Right cardiac atrium (tissue), 5 donors: ENCODE data around the gene FKBP7. TPM values are rescaled to one million over a fixed set of nuclear protein-coding genes. Genes with fewer than 3 reads are reported as not detected.
A peak's percentile ranks its signal among the peaks of the same experiment; 100 is the strongest.
"Not testable (repeated sequence)": the region's sequence is repeated elsewhere in the genome, so short reads cannot be mapped to it uniquely, and the experiment has no call there.

Experiments used
- ATAC-seq, 2 donors: fragments of 200-7000 bp; cut with Tn5 transposase; one replicate each; pipeline versions ENCODE4 v1.8.0 to v1.9.1; 2020; ENCODE audit warnings: moderate library complexity in 2 of 2, mild to moderate bottlenecking in 1 of 2
- DNase-seq, 3 donors: peaks; one replicate each; pipeline ENCODE4 v3.0.0-alpha.2; 2020
- H3K27ac ChIP-seq: one replicate; pipeline ENCODE4 v1.5.1; 2013; ENCODE audit warnings: mild to moderate bottlenecking, low read length, control low read depth, moderate library complexity
- H3K27me3 ChIP-seq: one replicate; pipeline ENCODE4 v1.6.1; 2013; ENCODE audit not compliant: control insufficient read depth, insufficient read depth
- H3K4me1 ChIP-seq: one replicate; pipeline ENCODE4 v1.6.1; 2013; ENCODE audit warnings: low read length; ENCODE audit not compliant: control insufficient read depth, insufficient read depth
- H3K4me3 ChIP-seq: one replicate; pipeline ENCODE4 v1.5.1; 2013; ENCODE audit warnings: low read length, control low read depth
- H3K9me3 ChIP-seq: one replicate; pipeline ENCODE4 v1.6.1; 2013; ENCODE audit warnings: low read length; ENCODE audit not compliant: control insufficient read depth
- WGBS: extraction: QIAGEN DNeasy Blood & Tissue Kit; methylation state at CpG from one replicate; pipeline ENCODE4 v1.1.7; 2013; 5-methylcytosine and 5-hydroxymethylcytosine counted together
- intact Hi-C, 4 donors: fragments of 100-400 bp; cut with DNase I; formaldehyde crosslinking; loops; one replicate each; pipeline versions ENCODE4 v1.11.0 to v1.14.0; 2022 to 2023
- long read RNA-seq, 4 donors: library from polyadenylated mRNA; unstranded; transcript quantifications; one replicate each; pipeline ENCODE4 v2.0.0, GENCODE V29; 2020 to 2021
- polyA plus RNA-seq: library from polyadenylated mRNA; stranded (reverse); fragments of 200-250 nt; gene quantifications from one replicate; pipeline ENCODE4 v1.2.3, GENCODE V29; 2013
- total RNA-seq, 4 donors: library from RNA; stranded (reverse); fragmentation: NEBNext Ultra II Directional; extraction: Animal tissue kit (Norgen Biotek cat#: 25700); gene quantifications; one replicate each; pipeline ENCODE4 v1.2.1, GENCODE V29; 2021
- donor health status: healthy with polysubstance abuse.
- donor health status: DM: no; HTN: yes; CAD: no.
- donor health status: DM: no; HTN: no; CAD: no.
- donor health status: DM: no; HTN: yes; CAD: no; lungs with severe emphysema.
- donor health status: DM: yes; HTN: yes; CAD: no.

The FKBP7 gene
- 10 to 100 TPM; 10.7 to 15.6 (median 12.8) TPM for total RNA-seq
- polyA plus RNA-seq = 11.7 TPM
- long read RNA-seq, donor 1, partial matches to known transcripts = 0 of 10 reads
- long read RNA-seq, donor 1, other reads (novel, unspliced or antisense) = 2 of 10 reads
- long read RNA-seq, donor 2, partial matches to known transcripts = 0 of 6 reads
- long read RNA-seq, donor 2, other reads (novel, unspliced or antisense) = 0 of 6 reads
- long read RNA-seq, donor 3, transcript FKBP7-204 (4 exons, 2,834 nt) = major isoform, 15 of 28 reads
- long read RNA-seq, donor 3, transcript FKBP7-203 (3 exons, 638 nt) = minor isoform, 5 of 28 reads
- long read RNA-seq, donor 3, partial matches to known transcripts = 0 of 28 reads
- long read RNA-seq, donor 3, other reads (novel, unspliced or antisense) = 4 of 28 reads
- long read RNA-seq, donor 4, partial matches to known transcripts = 0 of 3 reads
- long read RNA-seq, donor 4, other reads (novel, unspliced or antisense) = 1 of 3 reads

GRCh38 chr2:178478439-178479274 lies at the start of gene FKBP7:
Gene FKBP7, minus strand, starts transcription at chr2:178478600. Its CDS starts 101 bp downstream, at chr2:178478499.
- Histone ChIP-seq H3K4me3 (peak within 1 kb of the TSS; percentile 92), H3K4me1 (peaks cover 9% of the 10 kb centered on the region), H3K27me3 (no peaks in the 10 kb centered on the region), H3K27ac (peak within 1 kb of the TSS; percentile 99), H3K9me3 (no peaks in the 10 kb centered on the region)
- WGBS = 2% methylated on average over 56 of the region's 56 CpGs
- peak; percentile 90 to 91 for ATAC-seq
- intact Hi-C loops = loop anchor here in 1 of 4 donors (2.0 kb wide), 1 partner anchor 28 kb away; the partner anchor contains the start of genes PJVK and PRKRA
- DNase-seq = peak; percentile 90 to 96 (median 95)

- H3K4me3 ChIP-seq = no peak overlapping the region
- peaks cover 2% of the 10 kb centered on the region for H3K4me1 ChIP-seq
- H3K9me3 ChIP-seq = no peaks in the 10 kb centered on the region
- no peak overlapping the region for H3K27ac ChIP-seq
- DNase-seq (no peak), ATAC-seq (no peak)
- WGBS = 92% methylated on average over 2 of the region's 2 CpGs
- intact Hi-C loops = no loop called here
- H3K27me3 ChIP-seq = no peaks in the 10 kb centered on the region
Measured at GRCh38 chr2:178527592-178527991, 49.2 kb upstream of the FKBP7 start.

GRCh38 chr2:178526256-178526655 lies 47.9 kb upstream of the FKBP7 start:
- Histone ChIP-seq H3K27ac (no peak overlapping the region), H3K4me1 (peaks cover 2% of the 10 kb centered on the region), H3K27me3 (no peaks in the 10 kb centered on the region), H3K9me3 (no peaks in the 10 kb centered on the region), H3K4me3 (no peak overlapping the region)
- 93% methylated on average over 4 of the region's 4 CpGs for WGBS
- ATAC-seq = no peak
- intact Hi-C loops = no loop called here
- DNase-seq = no peak

GRCh38 chr2:178525460-178525859 lies 47.1 kb upstream of the FKBP7 start:
- H3K9me3 ChIP-seq, H3K27ac ChIP-seq, intact Hi-C loops, ATAC-seq, DNase-seq, H3K4me1 ChIP-seq, H3K4me3 ChIP-seq, H3K27me3 ChIP-seq: not testable (repeated sequence)
- WGBS = 67% methylated on average over 1 of the region's 1 CpG

GRCh38 chr2:178525010-178525409 lies 46.6 kb upstream of the FKBP7 start:
- H3K27me3 ChIP-seq, intact Hi-C loops, H3K27ac ChIP-seq, H3K4me3 ChIP-seq, H3K4me1 ChIP-seq, DNase-seq, H3K9me3 ChIP-seq, ATAC-seq: not testable (repeated sequence)
- WGBS = 98% methylated on average over 4 of the region's 5 CpGs

GRCh38 chr2:178523596-178524134 lies 45.3 kb upstream of the FKBP7 start:
- Histone ChIP-seq H3K4me3 (peak overlapping the region; percentile 68), H3K4me1 (peaks cover 2% of the 10 kb centered on the region), H3K27me3 (no peaks in the 10 kb centered on the region), H3K27ac (peak overlapping the region; percentile 42), H3K9me3 (no peaks in the 10 kb centered on the region)
- DNase-seq (no peak), ATAC-seq (peak; percentile 38 to 42)
- intact Hi-C loops = no loop called here
- WGBS = 39% methylated on average over 8 of the region's 8 CpGs

GRCh38 chr2:178522950-178523595 lies 44.7 kb upstream of the FKBP7 start:
- Histone ChIP-seq H3K27ac (peak overlapping the region; percentile 42), H3K4me1 (no peaks in the 10 kb centered on the region), H3K4me3 (peak overlapping the region; percentile 68), H3K27me3 (no peaks in the 10 kb centered on the region), H3K9me3 (no peaks in the 10 kb centered on the region)
- DNase-seq = peak; percentile 83 to 92 (median 92)
- intact Hi-C loops = no loop called here
- peak; percentile 94 to 95 for ATAC-seq
- 16% methylated on average over 25 of the region's 25 CpGs for WGBS

- intact Hi-C loops = no loop called here
- no peaks in the 10 kb centered on the region for H3K27me3 ChIP-seq
- no peaks in the 10 kb centered on the region for H3K9me3 ChIP-seq
- ATAC-seq (no peak), DNase-seq (no peak)
- WGBS = 91% methylated on average over 11 of the region's 11 CpGs
- no peak overlapping the region for H3K4me3 ChIP-seq
- no peak overlapping the region for H3K27ac ChIP-seq
- H3K4me1 ChIP-seq = no peaks in the 10 kb centered on the region
Measured at GRCh38 chr2:178521304-178522150, 43.1 kb upstream of the FKBP7 start.

- Histone ChIP-seq H3K27ac (no peak overlapping the region), H3K9me3 (no peaks in the 10 kb centered on the region), H3K4me1 (no peaks in the 10 kb centered on the region), H3K27me3 (no peaks in the 10 kb centered on the region), H3K4me3 (no peak overlapping the region)
- no peak for DNase-seq
- ATAC-seq = no peak
- intact Hi-C loops = no loop called here
- WGBS = 82% methylated on average over 1 of the region's 1 CpG
Measured at GRCh38 chr2:178517496-178517895, 39.1 kb upstream of the FKBP7 start.

- H3K27ac ChIP-seq = no peak overlapping the region
- 92% methylated on average over 2 of the region's 2 CpGs for WGBS
- no peaks in the 10 kb centered on the region for H3K4me1 ChIP-seq
- no peaks in the 10 kb centered on the region for H3K27me3 ChIP-seq
- no peak overlapping the region for H3K4me3 ChIP-seq
- no peaks in the 10 kb centered on the region for H3K9me3 ChIP-seq
- DNase-seq (no peak), ATAC-seq (no peak)
- intact Hi-C loops = no loop called here
Measured at GRCh38 chr2:178514664-178515063, 36.3 kb upstream of the FKBP7 start.
